GM19025 (cell line): Measurements from ENCODE around the gene NUDT19.
A peak's percentile ranks its signal among the peaks of the same experiment; 100 is the strongest.
"Not testable (repeated sequence)": the region's sequence is repeated elsewhere in the genome, so short reads cannot be mapped to it uniquely, and the experiment has no call there.

ENCODE experiments used
- ATAC-seq: cut with Tn5 transposase; IDR thresholded peaks from one replicate; pipeline ENCODE4 v1.9.1; 2021; ENCODE audit warnings: mild to moderate bottlenecking, low read depth, moderate library complexity; ENCODE audit not compliant: unreplicated experiment

NUDT19 gene

DNA sequence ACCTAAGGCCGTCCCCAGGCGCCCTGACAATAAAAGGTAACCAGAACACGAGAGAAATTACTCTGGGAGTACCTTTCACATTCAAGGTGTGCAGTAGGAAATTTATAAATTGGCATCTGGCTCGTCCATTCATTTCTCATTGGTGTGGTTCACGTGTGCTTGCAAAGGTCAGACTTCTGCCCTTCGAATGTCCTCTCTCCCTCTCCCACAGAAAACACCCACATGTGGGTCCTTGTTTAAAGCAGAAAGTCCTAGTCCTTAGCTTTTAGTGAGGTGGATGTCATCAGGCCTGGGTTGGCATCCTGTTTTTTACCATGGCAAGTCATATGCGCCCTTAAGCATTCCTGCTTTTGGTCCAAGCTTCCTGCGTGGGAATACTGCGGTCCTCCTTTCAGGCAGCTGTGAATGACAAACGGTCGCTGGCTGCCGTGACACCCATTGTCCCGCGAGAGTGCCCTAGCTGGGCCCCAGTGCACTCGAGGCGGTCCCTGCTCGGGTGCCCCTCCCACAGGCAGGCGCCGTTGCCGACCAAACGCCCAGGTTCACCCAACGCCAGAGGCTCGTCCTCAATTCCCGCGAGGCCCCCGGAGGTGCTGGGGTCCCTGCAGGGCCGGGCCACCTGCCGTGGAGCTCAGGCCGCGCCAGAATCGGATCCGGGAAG lies at the start of gene NUDT19:
TSS of gene NUDT19 (plus strand) at position 531 of the 661 bp plus-strand sequence. CDS start 140 bp downstream, outside the sequence.
- peak; percentile 93 for ATAC-seq

DNA sequence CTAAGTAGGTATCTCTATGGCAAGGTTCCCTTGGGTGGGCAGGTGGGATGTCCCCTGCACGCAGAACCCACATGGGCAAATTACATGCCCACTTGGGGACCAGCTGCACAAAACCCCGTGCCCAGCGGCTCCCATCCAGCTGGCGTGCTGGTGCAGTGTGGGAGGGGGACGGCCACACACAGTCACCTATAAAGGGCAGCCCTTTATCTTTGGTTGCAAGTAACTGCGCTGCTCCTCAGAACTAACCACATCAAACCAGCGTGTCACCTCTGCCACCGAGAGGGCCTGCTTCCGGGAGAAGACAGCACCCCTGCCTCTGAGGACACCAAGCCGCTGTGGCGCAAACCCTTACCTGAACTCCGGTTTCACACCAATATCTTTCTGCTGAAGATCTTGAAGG lies 48.9 kb upstream of the NUDT19 start:
- ATAC-seq = no peak

DNA sequence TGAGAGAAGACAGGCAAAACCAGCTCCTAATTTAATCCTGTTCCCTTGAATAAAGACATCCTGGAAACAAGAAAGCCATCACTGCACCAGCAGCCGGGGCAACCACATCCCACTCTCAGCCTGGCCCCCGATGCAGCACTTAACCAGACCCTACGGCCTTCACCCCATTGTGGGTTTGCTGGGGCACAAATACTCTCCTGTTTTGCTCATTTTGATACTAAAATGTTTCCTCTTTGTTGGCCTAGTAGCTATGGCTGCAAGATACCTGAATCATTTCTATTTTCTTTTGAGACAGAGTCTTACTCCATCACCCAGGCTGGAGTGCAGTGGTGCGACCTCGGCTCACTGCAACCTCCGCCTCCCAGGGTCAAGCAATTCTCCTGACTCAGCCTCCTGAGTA lies 45.1 kb upstream of the NUDT19 start:
- no peak for ATAC-seq

DNA sequence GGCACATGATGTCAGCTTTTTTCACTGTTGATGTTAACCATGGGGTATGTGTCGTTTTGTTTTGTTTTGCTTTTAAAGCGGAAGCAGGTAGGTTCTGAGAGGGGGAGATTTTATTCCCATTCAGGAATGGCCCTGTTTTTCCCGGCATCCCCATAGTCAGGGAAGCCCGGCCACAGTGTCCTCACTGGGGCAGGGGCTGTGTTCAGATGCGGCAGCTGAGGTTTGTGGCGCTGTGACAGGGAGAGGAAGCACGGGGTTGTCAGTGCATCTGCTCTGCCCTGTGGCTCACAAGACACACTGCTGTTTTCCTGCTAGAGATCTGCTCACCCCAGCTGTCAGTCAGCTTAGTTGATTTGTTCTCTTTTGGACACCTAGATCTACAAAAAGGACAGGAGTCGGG lies 44.3 kb upstream of the NUDT19 start:
- no peak for ATAC-seq

DNA sequence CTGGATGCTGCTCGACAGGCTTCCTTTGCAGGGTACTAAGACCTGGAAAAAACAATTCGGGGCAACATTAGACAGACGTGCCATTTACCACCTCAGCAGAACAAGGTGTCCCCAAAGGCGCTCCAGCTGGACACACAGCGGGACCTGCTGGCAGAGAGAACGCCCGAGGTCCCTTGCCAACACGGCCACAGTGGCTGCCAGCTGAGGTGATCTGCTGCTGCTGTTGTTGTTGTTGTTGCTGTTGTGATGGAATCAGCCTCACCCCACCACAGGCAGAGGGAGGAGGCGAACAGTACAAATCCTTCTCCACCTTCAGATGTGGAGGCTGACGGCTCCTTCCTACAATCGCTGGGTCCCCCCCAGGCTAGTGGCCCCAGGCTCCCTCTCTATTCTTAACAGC lies 41.9 kb upstream of the NUDT19 start:
- ATAC-seq = no peak

DNA sequence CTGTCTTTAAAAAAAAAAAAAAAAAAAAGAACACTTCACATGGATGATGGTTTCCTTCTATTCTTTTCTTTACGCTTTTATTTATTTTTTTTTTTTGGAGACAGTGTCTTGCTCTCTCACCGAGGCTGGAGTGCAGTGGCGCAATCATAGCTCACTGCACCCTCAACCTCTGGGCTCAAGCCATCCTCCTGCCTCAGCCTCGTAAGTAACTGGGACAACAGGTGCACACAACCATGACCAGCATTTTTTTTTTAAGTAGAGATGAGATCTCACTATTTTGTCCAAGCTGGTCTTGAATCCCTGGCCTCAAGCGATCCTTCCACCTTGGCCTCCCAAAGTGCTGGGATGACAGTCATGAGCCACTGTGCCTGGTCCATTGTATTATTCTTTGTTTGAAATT lies 41.0 kb upstream of the NUDT19 start:
- no peak for ATAC-seq

DNA sequence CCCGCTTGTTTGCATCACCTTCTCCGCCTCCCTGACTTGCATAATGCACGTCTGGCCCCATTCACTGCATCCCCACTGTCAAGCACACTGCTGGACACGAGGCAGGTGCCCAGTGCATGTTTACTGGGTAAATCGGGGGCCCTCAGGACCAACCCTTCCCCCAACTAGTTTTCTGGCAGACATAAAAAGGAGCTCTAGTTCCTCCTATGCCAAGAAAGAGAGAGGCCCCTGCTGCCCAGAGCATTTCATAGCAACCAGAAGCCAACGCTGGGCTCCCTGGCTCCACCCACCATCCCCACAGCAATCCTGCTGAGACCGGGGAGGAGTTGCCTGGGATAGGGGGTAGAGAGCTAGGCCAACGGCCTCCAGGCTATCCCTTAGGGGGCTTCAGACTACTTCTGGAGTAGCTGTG lies 39.9 kb upstream of the NUDT19 start:
- ATAC-seq = no peak

DNA sequence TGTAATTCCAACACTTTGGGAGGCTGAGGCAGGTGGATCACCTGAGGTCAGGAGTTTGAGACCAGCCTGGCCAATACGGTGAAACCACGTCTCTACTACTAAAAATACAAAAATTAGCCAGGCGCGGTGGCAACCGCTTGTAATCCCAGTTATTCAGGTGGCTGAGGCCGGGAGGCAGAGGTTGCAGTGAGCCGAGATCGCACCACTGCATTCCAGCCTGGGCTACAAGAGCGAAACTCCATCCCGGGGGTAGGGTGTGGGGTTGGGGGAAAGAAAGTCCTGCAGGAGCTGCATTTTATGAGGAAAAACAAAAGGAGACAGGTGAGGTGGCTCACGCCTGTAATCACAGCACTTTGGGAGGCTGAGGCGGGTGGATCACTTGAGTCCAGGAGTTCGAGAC lies 39.3 kb upstream of the NUDT19 start:
- ATAC-seq = not testable (repeated sequence)

DNA sequence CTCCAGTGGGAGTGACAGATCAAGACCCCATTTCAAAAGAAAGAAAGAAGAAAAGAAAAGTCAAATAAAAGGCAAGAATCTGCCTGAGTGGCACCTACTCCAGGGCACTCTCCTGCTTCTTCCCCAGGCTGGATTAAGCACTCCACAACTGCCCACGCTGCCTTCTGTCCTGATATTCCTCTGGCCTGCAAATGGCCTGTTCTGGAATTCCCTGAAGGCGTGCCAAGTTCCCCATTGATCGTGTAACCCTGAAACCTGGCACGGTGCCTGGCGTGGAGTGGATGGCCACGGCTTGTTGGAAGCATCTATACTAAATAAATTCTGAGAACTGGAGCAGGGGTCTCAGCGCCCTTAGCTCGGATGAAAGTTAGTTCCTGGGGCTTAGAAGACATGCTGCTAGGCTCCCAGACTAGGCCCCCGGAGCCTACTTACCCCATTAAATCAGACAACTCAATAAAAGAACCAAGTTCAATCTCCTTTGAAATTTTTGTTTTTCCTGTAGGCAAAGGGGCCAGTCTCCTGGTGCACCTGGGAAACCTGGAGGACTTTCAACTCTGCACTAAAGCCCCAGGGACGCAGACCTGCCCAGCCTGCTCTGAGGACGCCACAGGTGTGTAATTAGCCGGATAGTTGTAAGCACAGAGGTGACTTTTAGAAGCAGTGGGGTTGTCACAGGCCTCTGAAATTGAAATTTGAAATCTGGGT lies 38.6 kb upstream of the NUDT19 start:
- no peak for ATAC-seq

DNA sequence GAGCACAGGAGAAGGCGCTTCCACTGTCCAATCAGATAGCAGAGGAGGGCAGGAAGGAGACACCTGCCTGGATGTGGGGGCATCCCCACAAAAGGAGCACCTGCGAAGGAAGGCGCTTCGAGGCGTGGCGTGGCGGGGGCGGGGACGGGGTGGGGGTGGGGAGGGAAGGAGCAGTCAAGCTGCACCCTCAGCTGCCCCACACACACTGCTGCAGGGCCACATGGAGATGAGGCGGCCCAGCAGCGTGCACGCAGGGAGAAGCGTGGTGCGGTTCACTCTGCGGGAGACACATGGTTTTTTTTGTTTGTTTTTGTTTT lies 38.1 kb upstream of the NUDT19 start:
- ATAC-seq = no peak

DNA sequence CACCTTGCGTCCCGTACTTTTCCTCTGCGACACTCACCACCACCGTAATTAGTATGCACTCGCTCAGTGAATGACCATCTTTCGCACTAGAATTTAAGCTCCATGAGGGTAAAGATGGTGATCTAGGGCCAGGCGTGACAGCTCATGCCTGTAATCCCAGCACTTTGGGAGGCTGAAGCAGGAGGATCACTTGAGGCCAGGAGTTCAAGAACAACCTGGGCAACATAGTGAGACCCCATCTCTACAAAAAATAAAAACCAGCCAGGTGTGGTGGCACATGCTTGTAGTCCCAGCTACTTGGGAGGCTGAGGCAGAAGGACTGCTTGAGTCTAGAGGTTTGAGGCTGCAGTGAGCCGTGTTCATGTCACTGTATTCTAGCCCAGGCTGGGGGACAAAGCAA lies 35.2 kb upstream of the NUDT19 start:
- ATAC-seq = not testable (repeated sequence)

DNA sequence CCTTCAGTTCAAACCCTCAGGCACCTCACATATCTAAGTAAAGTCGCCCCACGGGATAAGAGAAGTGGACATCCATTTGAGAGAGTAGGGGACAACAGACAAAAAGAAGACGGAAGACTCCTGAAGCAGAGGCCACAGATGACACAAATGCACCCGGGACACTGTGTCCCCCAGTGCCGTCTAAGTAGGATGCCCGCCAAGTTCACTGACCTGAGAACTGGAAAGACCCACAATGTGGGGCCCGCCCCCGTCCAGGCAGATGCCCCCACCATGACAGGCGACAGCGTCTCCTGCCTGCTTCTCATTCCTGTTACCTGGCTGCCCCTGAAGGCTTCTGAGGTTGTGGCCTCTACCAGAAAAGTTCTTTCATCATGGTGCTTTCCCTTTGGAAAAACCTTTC lies 33.5 kb upstream of the NUDT19 start:
- ATAC-seq = no peak

DNA sequence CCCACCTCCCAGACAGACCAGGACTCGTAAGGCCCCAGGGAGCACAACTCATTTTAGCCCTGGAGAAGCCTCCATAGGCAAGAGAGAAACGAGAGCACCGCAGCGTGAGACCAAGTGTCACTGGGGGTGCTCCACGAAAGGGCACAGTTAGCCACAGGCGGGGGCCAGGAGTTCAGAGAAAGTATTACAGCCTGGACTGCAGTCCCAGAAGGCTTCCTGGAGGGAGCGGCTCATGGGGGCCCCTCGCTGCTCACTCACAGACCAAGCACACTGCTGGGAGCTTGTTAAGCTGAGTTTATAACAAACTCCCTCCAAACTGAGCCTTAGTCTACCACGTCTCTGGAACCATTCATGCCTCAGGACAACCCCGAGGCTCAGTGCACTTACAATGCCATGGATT lies 33.1 kb upstream of the NUDT19 start:
- ATAC-seq = no peak

DNA sequence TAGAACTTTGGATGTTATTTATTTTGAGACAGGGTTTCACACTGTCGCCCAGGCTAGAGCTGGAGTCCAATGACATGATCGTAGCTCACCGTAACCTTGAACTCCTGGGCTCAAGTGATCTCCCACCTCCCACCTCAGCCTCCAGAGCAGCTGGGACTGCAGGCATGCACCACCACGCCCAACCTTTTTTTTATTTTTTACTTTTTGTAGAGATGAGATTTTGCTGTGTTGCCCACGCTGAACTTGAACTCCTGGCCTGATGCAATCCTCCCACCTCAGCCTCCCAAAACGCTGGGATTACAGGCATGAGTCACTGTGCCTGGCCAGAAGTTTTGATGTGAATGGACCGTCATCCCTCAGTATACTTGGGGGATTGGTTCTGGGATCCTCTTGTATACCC lies 30.3 kb upstream of the NUDT19 start:
- no peak for ATAC-seq

DNA sequence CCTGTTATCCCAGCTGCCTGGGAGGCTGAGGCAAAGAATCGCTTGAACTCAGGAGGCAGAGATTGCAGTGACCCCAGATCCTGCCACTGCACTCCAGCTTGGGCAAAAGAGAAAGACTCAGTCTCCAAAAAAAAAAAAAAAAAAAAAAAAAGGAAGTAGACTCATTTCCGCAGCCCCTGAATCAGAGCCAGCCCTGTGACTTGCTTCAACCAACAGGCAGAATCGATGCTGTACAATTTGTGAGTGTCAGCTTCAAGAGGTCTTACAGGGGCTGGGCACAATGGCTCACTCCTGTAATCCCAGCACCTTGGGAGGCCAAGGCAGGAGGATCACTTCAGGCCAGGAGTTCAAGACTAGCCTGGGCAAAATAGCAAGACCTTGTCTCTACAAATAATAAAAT lies 29.4 kb upstream of the NUDT19 start:
- no peak for ATAC-seq

DNA sequence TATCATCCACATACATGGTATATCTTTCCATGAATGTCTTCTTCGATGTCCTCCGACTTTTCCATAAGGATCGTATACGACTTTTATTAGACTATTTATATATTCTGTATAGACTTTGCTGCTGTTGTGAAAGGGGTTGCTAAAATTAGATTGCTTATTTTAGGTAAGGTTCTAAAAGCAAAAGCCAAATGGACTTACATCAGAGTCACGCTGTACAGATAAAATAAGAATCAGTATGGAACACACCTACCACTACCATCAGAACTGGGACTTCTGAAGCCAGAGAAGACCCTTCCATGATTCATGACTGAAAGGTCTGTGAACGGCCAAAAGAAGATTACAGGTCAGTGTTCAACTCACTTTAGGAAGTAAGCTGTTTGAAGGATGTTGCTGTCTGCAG lies 25.5 kb upstream of the NUDT19 start:
- ATAC-seq = no peak

DNA sequence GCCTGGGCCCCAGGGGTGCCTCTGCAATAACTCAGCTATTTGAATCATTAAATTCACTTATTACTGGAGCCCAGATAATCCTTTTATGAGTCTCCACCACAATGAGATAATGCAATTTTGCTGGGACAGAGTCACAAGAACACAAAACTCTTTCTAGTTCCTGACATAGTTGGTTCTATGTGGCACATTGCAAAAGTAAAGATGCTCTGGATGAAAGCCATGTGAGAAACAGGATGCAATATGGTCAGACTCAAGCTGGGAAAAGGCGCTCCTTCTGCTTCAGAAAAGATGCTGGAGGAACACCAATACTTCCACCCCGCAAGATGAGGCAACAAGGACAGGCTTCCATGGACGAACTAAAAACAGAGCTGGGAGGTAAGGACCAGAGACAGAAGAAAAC lies 22.3 kb upstream of the NUDT19 start:
- no peak for ATAC-seq

DNA sequence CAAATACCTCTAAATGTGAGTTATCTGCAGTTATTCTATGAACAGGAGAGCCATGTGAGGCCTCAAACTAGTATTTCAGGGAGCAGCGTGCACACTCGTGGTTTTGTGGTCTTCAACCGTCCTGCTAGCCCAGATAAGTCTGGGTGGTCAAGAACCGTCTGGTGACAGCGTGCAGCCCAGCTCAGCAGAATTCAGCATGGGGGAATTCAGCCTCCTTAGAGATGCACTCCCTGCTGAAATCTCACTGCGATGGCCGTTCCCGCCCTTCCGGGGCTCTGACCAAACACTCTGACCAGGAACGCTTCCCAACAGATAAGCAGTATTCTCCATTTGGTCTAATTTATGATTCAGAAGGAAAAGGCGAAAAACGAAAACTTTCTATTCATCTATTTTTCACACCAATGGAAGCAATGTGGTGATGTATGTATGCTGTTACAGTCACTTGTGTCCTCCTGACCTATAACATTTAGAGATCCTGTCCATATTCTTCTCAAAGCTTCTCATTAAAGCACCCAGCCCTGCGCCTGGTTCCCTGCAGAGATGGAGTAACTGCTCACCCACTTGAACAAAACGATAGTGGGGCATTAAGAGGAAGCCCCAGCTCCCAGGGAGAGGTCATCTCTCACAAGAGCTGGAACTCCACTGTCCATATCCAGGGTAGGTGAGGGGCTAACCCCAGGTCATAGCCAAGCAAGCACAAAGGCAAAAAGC lies 19.6 kb upstream of the NUDT19 start:
- ATAC-seq = no peak

DNA sequence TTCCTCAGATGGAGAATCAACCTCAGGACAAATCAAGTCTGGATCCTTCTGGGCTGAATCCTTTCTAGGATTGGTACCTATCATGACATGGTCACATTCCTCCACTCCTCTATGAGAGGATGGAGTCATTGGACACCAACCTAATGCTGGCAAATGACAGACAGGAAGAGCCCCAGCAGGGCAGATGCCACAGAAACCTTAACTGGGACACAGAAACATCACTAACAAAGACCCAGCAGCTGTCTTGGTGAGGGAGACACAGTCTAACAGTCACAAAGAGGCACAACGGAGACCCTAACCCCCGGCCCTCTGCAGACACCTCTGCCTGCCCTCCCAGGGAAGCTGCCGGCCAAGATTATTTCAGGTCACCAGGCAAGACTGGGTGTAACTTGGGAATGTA lies 18.8 kb upstream of the NUDT19 start:
- no peak for ATAC-seq

DNA sequence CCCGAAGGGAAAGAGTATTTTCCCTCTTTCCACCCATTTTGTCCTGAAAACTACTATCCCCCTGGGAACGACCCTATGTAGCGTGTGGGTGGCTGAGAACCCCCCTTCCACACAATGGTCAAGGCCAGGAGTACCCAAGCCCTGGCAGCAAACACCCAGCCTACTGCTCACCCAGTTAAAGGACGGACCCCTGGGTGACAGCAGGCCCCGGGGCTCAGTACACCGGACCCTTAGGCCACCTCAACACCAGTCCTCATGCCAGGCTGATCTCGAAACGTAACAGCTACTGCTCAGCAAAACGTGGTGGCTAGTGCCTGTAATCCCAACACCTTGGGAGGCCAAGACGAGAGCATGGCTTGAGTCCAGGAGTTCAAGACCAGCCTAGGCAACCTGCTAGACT lies 18.0 kb upstream of the NUDT19 start:
- ATAC-seq = no peak

DNA sequence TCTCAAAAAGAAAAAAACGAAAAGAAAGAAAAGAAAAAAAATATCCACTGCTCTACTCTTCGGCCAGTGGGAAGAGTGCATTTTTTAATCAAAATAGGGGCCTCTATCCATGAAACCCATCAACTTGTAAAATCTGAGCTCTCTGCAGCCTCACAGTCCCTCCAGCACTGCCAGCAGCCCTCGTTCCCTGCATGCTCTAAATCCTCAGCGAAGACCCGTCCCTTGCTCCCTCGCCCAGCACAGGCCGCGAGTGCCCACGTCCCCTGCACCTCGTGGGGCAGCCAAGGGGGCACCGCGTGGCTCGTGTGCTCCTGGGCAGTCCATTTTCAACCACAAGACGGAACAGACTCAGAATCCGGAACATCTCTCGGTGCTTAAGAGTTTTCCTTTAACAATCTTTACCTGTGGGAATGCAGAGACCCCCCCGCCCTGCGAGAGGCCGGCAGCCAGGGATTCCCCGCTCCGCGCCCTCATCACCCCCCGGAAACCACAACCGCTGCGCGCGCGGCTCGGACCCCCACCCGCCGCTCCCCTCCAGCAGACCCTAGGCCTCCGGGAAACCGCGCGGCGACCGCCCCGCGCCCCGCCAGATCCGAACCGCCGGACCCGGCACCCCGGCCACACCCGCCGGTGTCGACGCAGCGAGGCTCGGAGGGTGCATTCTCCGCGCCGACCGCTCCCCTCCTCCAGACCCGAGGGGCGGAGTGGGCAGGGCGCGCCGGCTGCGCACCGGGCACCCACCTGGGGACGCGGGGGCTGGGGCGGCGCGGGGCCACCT lies 17.3 kb upstream of the NUDT19 start:
- peak; percentile 2 for ATAC-seq
